Type B pancreatic cell (in vitro differentiated cells): Measurements from ENCODE around the gene BET1L. TPM values are rescaled to one million over a fixed set of nuclear protein-coding genes. Genes with fewer than 3 reads are reported as not detected.
A peak's percentile ranks its signal among the peaks of the same experiment; 100 is the strongest.

Experiments
- DNase-seq: peaks from one replicate; pipeline ENCODE4 v3.0.0; 2021; ENCODE audit warnings: mixed read lengths; ENCODE audit not compliant: unreplicated experiment; ENCODE audit errors: extremely low spot score
- H3K27ac Mint-ChIP-seq: 2 replicates; pipeline ENCODE4 v1.8.0; 2021; ENCODE audit warnings: mild to moderate bottlenecking, mixed read lengths
- H3K27me3 Mint-ChIP-seq: 2 replicates; pipeline ENCODE4 v1.8.0; 2021; ENCODE audit warnings: mixed read lengths
- H3K36me3 Mint-ChIP-seq: 2 replicates; pipeline ENCODE4 v1.8.0; 2021; ENCODE audit warnings: mixed read lengths
- H3K4me1 Mint-ChIP-seq: one replicate; pipeline ENCODE4 v1.8.0; 2021; ENCODE audit warnings: mixed read lengths; ENCODE audit not compliant: unreplicated experiment
- H3K4me3 Mint-ChIP-seq: 2 replicates; pipeline ENCODE4 v1.8.0; 2021; ENCODE audit warnings: mild to moderate bottlenecking, mixed read lengths
- H3K9me3 Mint-ChIP-seq: 2 replicates; pipeline ENCODE4 v1.8.0; 2021; ENCODE audit warnings: mixed read lengths
- total RNA-seq: library from RNA; stranded (reverse); gene quantifications from 2 replicates; pipeline ENCODE4 v1.2.1, GENCODE V29; 2021; ENCODE audit warnings: low replicate concordance
- TF ChIP-seq, protein P1 (sequence below): fragments of 200-600 bp; sonication (generic); conservative IDR thresholded peaks from 2 replicates; pipeline ENCODE4 v1.5.0; 2021; ENCODE audit warnings: antibody characterized with exemption, mild to moderate bottlenecking

BET1L gene
- total RNA-seq, 1 donor from 2014 or later: 48.4 TPM

DNA sequence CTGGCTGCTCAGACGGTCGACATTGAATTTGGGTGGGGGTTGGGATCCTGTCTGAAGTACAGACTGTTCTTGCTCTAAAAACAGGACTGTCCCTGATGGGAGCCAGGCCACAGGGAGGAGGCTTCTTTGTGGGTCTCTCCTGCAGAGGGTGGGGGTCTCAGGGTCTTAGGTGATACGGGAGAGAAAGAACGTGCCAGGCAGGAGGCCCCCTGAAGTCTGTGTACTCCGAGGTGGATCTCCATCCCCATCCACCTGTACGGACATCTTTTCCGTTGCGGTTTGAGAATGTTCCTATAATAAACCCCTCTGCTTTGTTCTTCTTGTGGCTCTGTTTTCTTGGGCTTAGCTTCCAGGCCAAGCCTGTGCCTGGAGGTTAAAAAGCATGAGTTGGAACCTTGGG is 45.5 kb upstream of the BET1L start:
- Mint-ChIP-seq H3K27me3 (no peaks in the 10 kb centered on the region), H3K4me1 (no peaks in the 10 kb centered on the region), H3K4me3 (no peak overlapping the region), H3K27ac (no peak overlapping the region), H3K9me3 (no peaks in the 10 kb centered on the region), H3K36me3 (peaks cover 13% of the 10 kb centered on the region)
- DNase-seq: no peak
- TF ChIP-seq, protein P1, sequence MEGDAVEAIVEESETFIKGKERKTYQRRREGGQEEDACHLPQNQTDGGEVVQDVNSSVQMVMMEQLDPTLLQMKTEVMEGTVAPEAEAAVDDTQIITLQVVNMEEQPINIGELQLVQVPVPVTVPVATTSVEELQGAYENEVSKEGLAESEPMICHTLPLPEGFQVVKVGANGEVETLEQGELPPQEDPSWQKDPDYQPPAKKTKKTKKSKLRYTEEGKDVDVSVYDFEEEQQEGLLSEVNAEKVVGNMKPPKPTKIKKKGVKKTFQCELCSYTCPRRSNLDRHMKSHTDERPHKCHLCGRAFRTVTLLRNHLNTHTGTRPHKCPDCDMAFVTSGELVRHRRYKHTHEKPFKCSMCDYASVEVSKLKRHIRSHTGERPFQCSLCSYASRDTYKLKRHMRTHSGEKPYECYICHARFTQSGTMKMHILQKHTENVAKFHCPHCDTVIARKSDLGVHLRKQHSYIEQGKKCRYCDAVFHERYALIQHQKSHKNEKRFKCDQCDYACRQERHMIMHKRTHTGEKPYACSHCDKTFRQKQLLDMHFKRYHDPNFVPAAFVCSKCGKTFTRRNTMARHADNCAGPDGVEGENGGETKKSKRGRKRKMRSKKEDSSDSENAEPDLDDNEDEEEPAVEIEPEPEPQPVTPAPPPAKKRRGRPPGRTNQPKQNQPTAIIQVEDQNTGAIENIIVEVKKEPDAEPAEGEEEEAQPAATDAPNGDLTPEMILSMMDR: no peak

GRCh38 chr11:251550-251949 is 44.4 kb upstream of the BET1L start:
- no peak overlapping the region for H3K4me3 Mint-ChIP-seq
- H3K36me3 Mint-ChIP-seq: peaks cover 17% of the 10 kb centered on the region
- H3K4me1 Mint-ChIP-seq: no peaks in the 10 kb centered on the region
- no peaks in the 10 kb centered on the region for H3K9me3 Mint-ChIP-seq
- no peaks in the 10 kb centered on the region for H3K27me3 Mint-ChIP-seq
- TF ChIP-seq, protein P1: no peak
- no peak for DNase-seq
- no peak overlapping the region for H3K27ac Mint-ChIP-seq

- Mint-ChIP-seq H3K9me3 (no peaks in the 10 kb centered on the region), H3K36me3 (peaks cover 21% of the 10 kb centered on the region), H3K4me3 (no peak overlapping the region)
Measured at GRCh38 chr11:250740-251299, 43.6 kb upstream of the BET1L start.

DNA sequence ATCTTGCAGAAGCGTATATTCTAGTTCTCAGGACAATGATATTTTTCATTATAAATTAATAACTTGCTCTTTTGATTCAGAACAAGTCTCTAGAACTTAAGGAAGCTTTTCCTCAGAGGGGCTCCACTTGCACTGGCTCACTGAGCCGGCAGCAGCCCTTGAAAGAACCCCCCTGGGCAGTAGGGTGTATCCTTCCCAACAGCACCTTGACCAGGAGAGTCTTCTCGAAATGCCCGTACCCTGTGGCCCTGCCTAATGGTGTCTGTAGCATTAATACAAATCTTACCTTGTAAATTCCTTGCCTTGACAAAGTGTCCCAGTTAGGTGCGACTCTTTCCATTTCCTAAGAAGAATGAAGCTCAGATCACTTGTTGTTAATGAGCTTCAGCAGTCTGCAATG is 43.1 kb upstream of the BET1L start:
- Mint-ChIP-seq H3K27ac (no peak overlapping the region), H3K9me3 (no peaks in the 10 kb centered on the region), H3K36me3 (peaks cover 22% of the 10 kb centered on the region), H3K27me3 (no peaks in the 10 kb centered on the region), H3K4me1 (no peaks in the 10 kb centered on the region), H3K4me3 (no peak overlapping the region)
- DNase-seq: no peak
- TF ChIP-seq, protein P1: no peak

More at GRCh38 chr11:250740-251299, 43.6 kb upstream of the BET1L start:
- H3K27ac Mint-ChIP-seq: no peak overlapping the region
- H3K27me3 Mint-ChIP-seq: no peaks in the 10 kb centered on the region
- DNase-seq: no peak
- TF ChIP-seq, protein P1: peak; percentile 79
- no peaks in the 10 kb centered on the region for H3K4me1 Mint-ChIP-seq

DNA sequence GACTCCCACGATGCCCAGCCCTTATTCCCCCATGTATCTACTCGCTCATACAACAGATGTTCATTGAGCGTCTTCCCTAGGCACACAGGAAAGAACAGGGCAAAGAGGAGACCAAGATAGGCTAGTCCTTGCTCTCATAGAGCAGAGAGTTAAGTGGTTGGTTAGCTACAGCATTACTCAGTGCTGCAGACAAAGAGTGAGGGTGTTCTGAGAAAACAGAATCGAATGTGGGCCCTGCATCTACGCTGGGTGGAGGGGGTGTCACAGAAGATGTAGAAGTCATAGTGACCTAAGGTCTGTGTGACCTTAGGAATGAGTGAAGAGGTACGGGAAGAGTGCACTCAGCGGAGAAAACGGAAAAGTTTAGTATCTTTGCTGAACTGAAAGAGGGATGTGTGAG is 41.9 kb upstream of the BET1L start:
- Mint-ChIP-seq H3K27ac (no peak overlapping the region), H3K4me3 (no peak overlapping the region), H3K9me3 (no peaks in the 10 kb centered on the region), H3K27me3 (no peaks in the 10 kb centered on the region), H3K36me3 (peaks cover 22% of the 10 kb centered on the region), H3K4me1 (no peaks in the 10 kb centered on the region)
- DNase-seq: no peak
- TF ChIP-seq, protein P1: no peak

DNA sequence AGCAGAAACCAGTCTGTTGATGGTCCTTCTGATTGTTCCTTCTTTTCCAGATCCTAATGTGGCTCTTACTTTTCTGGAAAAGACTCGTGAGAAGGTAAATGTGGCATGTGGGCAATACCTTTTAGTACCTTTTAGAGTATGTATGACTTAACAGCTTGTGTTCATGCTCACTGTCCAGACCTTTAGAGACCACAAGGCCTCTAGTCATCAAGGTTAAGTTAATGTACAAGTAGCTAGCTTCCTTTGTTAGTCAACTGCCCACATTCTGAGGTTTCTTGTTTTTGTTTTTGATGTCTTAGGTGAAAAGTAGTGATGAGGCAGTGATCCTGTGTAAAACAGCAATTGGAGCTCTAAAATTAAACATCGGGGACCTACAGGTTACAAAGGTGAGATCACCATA is 37.2 kb upstream of the BET1L start:
- Mint-ChIP-seq H3K27ac (no peak overlapping the region), H3K36me3 (peaks cover 22% of the 10 kb centered on the region), H3K27me3 (no peaks in the 10 kb centered on the region), H3K4me1 (no peaks in the 10 kb centered on the region), H3K9me3 (no peaks in the 10 kb centered on the region), H3K4me3 (no peak overlapping the region)
- TF ChIP-seq, protein P1: no peak
- no peak for DNase-seq
